ENCODE data around the gene ZNF221. TPM values are rescaled to one million over a fixed set of nuclear protein-coding genes. Genes with fewer than 3 reads are reported as not detected.

The ZNF221 gene
- total and polyA plus RNA-seq, 2 donors (not counting 3 experiments of a cell fraction or from before 2014, with no cell fraction given) = 1.4 to 4.2 TPM

DNA sequence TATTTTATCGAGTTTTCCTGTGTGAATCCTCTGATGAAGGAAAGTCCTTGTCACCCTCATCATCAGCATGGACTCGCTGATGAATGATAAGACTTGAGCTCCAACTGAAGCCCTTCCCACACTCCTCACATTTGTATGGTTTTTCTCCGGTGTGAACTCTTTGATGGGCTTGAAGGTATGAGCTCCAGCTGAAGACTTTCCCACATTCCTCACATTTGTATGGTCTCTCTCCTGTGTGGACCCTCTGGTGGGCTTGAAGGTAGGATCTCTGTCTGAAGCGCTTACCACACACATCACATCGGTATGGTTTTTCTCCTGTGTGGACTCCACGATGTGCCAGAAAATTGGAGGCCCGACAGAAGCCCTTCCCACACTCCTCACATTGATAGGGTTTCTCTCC is 37.6 kb upstream of the ZNF221 start:
- Histone ChIP-seq H3K27ac (ENCODE audit: insufficient read depth, low read depth, low read length) (no peak overlapping the region), H3K9me1 (replicated peaks; ENCODE audit: control insufficient read depth, extremely low read depth, insufficient read depth, low read length) (no peaks in the 10 kb centered on the region), H3K36me3 (ENCODE audit: control insufficient read depth in 2 of 2, extremely low read depth in 1 of 2, insufficient read depth in 2 of 2, low read length in 2 of 2) (peaks cover 8 to 27% of the 10 kb centered on the region in 2 experiments), H3K4me2 (ENCODE audit: insufficient read depth, low read length) (no peak overlapping the region), H3K4me1 (ENCODE audit: control insufficient read depth, extremely low read depth, insufficient read depth, low read length) (no peaks in the 10 kb centered on the region), H3K9ac (replicated peaks; ENCODE audit: extremely low read depth, insufficient read depth, low read length) (no peak overlapping the region), H4K20me1 (replicated peaks; ENCODE audit: control insufficient read depth, extremely low read depth, insufficient read depth, low read length) (no peaks in the 10 kb centered on the region), H2AFZ (ENCODE audit: low read depth, low read length) (no peak overlapping the region), H3K4me3 (replicated peaks in 1 of 3; ENCODE audit: insufficient read depth in 1 of 3, low read depth in 1 of 3, low read length in 3 of 3) (no peak overlapping the region), H3K79me2 (ENCODE audit: control insufficient read depth, insufficient read depth, low read length) (no peaks in the 10 kb centered on the region), H3K27me3 (ENCODE audit: control insufficient read depth in 2 of 2, insufficient read depth in 2 of 2, low read length in 2 of 2) (no peaks in the 10 kb centered on the region), H3K9me3 (replicated peaks; ENCODE audit: control insufficient read depth, insufficient read depth, low read length) (peaks cover 23% of the 10 kb centered on the region)
- no peak for FAIRE-seq
- DNase-seq (ENCODE audit: low read depth, low spot score) = no peak
- dilution Hi-C loops (cut with MboI; ENCODE audit: extremely low pct_ligation_motif_present, low sequenced_read_pairs) (no loop called here), intact Hi-C loops (cut with micrococcal nuclease) (no loop called here)
- TF ChIP-seq, protein P1, sequence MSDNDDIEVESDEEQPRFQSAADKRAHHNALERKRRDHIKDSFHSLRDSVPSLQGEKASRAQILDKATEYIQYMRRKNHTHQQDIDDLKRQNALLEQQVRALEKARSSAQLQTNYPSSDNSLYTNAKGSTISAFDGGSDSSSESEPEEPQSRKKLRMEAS (IDR thresholded peaks at IDR 0.05; ENCODE audit: insufficient read depth, insufficient read length) = no peak
- no peak for TF ChIP-seq POLR2AphosphoS5 (IDR thresholded peaks at IDR 0.05; ENCODE audit: insufficient read depth, low read depth, low read length)
- POLR2A ChIA-PET = no interaction called here
- TSS peak; percentile 4 for BruUV-seq (replicated peaks)
- CTCF ChIA-PET = interaction anchor here (0.6 to 1.5 kb wide), 2 partner anchors 9 to 22 kb away, joined by 3 to 5 read pairs; partner anchors contain the start of gene ZNF45

DNA sequence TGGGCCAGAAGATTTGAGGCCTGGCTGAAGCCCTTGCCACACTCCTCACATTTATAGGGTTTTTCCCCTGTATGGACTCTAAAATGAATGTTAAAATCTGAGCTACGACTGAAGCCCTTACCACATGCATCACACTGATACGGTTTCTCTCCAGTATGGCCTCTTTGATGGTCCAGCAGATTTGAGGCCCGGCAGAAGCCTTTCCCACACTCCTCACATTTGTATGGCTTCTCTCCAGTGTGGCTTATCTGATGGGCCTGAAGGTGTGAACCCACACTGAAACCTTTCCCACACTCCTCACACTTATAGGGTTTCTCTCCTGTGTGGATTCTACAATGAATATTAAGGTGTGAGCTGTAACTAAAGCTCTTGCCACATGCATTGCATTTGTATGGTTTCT is 37.0 kb upstream of the ZNF221 start:
- POLR2A ChIA-PET = no interaction called here
- intact Hi-C loops (cut with micrococcal nuclease) = no loop called here

More for the DNA sequence above, 37.0 kb upstream of the ZNF221 start:
- no peak overlapping the region for H3K9ac ChIP-seq (replicated peaks; ENCODE audit: extremely low read depth, insufficient read depth, low read length)
- dilution Hi-C loops (cut with MboI; ENCODE audit: extremely low pct_ligation_motif_present, low sequenced_read_pairs) = no loop called here
- no peak overlapping the region for H2AFZ ChIP-seq (ENCODE audit: low read depth, low read length)
- H3K79me2 ChIP-seq (ENCODE audit: control insufficient read depth, insufficient read depth, low read length) = no peaks in the 10 kb centered on the region
- no peaks in the 10 kb centered on the region for H3K9me1 ChIP-seq (replicated peaks; ENCODE audit: control insufficient read depth, extremely low read depth, insufficient read depth, low read length)
- no peak for DNase-seq (ENCODE audit: low read depth, low spot score)
- no peak for FAIRE-seq
- CTCF ChIA-PET = interaction anchor here (1.5 kb wide), 1 partner anchor 22 kb away, joined by 5 read pairs; the partner anchor contains the start of gene ZNF45
- TF ChIP-seq POLR2A (IDR thresholded peaks at IDR 0.05; ENCODE audit: low read depth, low read length) (no peak), EZH2 (IDR thresholded peaks at IDR 0.05; ENCODE audit: borderline replicate concordance, low read depth, low read length, severe bottlenecking) (no peak), GATA2 (IDR thresholded peaks at IDR 0.05; ENCODE audit: insufficient read depth, insufficient read length, low read depth, low read length) (no peak), POLR2AphosphoS5 (IDR thresholded peaks at IDR 0.05; ENCODE audit: insufficient read depth, low read depth, low read length) (no peak), MYC (IDR thresholded peaks at IDR 0.05; ENCODE audit: low read depth, low read length) (no peak), FOS (IDR thresholded peaks at IDR 0.05; ENCODE audit: borderline replicate concordance, insufficient read depth, low read length) (no peak), JUN (IDR thresholded peaks at IDR 0.05; ENCODE audit: borderline replicate concordance, insufficient read depth, insufficient read length, low read depth) (no peak)
- TF ChIP-seq, protein P2, sequence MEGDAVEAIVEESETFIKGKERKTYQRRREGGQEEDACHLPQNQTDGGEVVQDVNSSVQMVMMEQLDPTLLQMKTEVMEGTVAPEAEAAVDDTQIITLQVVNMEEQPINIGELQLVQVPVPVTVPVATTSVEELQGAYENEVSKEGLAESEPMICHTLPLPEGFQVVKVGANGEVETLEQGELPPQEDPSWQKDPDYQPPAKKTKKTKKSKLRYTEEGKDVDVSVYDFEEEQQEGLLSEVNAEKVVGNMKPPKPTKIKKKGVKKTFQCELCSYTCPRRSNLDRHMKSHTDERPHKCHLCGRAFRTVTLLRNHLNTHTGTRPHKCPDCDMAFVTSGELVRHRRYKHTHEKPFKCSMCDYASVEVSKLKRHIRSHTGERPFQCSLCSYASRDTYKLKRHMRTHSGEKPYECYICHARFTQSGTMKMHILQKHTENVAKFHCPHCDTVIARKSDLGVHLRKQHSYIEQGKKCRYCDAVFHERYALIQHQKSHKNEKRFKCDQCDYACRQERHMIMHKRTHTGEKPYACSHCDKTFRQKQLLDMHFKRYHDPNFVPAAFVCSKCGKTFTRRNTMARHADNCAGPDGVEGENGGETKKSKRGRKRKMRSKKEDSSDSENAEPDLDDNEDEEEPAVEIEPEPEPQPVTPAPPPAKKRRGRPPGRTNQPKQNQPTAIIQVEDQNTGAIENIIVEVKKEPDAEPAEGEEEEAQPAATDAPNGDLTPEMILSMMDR (IDR thresholded peaks at IDR 0.05; ENCODE audit: extremely low read depth in 1 of 2, insufficient read depth in 1 of 2, low read depth in 1 of 2, low read length in 2 of 2) = no peak
- TF ChIP-seq, protein P1 (IDR thresholded peaks at IDR 0.05; ENCODE audit: insufficient read depth, insufficient read length) = no peak
- H3K36me3 ChIP-seq (ENCODE audit: control insufficient read depth in 2 of 2, extremely low read depth in 1 of 2, insufficient read depth in 2 of 2, low read length in 2 of 2) = peaks cover 12 to 28% of the 10 kb centered on the region in 2 experiments
- H3K27me3 ChIP-seq (ENCODE audit: control insufficient read depth in 2 of 2, insufficient read depth in 2 of 2, low read length in 2 of 2) = no peaks in the 10 kb centered on the region
- H3K4me3 ChIP-seq (replicated peaks in 1 of 3; ENCODE audit: insufficient read depth in 1 of 3, low read depth in 1 of 3, low read length in 3 of 3) = no peak overlapping the region
- H3K9me3 ChIP-seq (replicated peaks; ENCODE audit: control insufficient read depth, insufficient read depth, low read length) = peaks cover 23% of the 10 kb centered on the region
- H3K4me1 ChIP-seq (ENCODE audit: control insufficient read depth, extremely low read depth, insufficient read depth, low read length) = no peaks in the 10 kb centered on the region
- H3K27ac ChIP-seq (ENCODE audit: insufficient read depth, low read depth, low read length) = no peak overlapping the region
- no peak overlapping the region for H3K4me2 ChIP-seq (ENCODE audit: insufficient read depth, low read length)
- H4K20me1 ChIP-seq (replicated peaks; ENCODE audit: control insufficient read depth, extremely low read depth, insufficient read depth, low read length) = no peaks in the 10 kb centered on the region
- BruUV-seq (replicated peaks) = no TSS peak
